ENCODE measurements around the gene DBNDD2.

DBNDD2 gene, protein sequence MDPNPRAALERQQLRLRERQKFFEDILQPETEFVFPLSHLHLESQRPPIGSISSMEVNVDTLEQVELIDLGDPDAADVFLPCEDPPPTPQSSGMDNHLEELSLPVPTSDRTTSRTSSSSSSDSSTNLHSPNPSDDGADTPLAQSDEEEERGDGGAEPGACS

DNA sequence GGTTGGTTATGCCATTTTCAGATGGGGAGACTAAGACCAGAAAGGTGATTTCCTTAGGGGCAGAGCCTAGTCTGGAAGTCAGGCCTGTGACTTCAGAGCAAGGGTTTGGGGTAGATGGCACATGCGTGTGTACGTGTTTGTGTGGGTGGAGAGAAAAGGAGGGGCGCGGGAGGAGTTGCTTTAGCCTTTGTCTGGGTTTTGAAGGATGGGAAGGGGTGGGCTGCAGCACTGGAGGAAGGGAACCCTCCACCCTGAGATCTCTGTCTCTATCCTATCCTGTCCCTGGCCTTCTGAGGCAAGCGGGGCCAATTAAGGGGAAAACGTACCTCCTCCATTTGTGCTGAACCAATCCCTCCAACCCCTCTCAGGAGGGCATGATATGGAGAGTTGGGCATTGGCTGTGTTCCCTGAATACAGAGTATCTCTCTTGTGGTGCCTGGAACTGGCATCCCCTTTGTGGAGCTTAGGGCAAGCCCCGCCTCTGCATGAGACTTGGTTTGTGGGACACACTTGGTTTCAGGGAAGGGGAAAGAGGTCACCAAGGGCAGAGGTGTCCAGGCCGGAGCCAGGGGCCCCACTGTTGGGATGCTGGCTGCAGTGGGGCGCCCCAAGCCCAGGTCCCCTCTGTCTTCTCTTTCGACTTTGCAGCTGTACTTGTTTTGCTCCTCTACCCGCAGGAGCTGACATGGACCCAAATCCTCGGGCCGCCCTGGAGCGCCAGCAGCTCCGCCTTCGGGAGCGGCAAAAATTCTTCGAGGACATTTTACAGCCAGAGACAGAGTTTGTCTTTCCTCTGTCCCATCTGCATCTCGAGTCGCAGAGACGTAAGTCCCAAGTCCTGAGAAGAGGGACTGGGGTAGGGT, at the start of gene DBNDD2:
Gene DBNDD2, plus strand, starts transcription at position 507 of the 863 bp plus-strand sequence. Its CDS starts 179 bp downstream, at position 686.
- peak; percentile 26 for DNase-seq (ENCODE audit: low read depth)

DNA sequence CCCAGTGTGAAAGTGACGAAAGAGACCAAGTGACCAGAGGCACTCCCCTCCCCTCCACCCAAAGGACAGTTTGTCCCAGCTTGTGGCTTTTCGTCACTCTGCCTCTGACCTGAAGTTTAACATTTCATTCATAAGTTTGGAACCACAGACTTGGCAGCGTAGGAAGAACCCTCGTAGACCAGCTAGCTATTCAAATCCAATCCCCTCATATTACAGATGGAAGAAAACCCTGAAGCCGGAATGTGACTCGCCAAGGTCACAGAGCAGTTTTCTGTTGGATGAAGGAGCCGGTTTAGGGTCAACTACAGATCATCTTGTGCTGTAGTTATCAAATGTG, 49.1 kb upstream of the DBNDD2 start:
- DNase-seq (ENCODE audit: low read depth), result no peak

DNA sequence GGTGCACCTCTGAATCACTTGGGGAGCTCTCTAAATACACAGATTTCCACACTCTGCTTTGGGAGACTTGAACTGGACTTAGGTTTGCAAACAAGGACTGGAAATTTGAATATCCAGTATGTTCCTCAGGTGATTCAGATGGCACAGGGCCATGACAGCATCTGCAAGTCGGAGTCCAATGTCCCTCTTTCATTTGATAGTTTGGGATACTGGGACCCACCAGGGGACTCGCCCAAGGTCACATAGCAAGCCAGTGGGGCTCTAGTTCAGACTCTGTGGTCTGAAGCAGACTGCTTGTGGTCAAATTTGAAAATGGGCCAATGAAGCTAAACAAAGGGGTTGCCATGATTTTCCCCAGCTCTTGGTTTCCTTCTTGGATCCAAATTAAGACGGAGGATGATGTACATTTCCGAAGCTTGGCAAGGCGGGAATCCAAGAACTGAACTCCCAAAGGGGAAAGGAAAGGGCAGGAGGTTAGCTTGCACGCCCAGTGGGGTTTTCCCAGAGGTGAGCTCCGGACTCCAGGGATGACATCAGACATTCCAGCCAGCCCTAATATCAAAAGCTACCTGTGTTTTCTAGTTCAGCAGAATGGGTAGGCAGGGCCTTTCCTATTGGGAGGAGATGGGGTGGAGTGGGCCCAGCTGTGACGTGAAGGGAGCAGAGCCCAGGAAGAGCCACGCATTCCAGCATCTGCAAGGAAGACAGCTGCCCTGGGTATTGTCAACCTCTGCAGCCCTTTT, 48.5 kb upstream of the DBNDD2 start:
- DNase-seq (ENCODE audit: low read depth), result no peak

DNA sequence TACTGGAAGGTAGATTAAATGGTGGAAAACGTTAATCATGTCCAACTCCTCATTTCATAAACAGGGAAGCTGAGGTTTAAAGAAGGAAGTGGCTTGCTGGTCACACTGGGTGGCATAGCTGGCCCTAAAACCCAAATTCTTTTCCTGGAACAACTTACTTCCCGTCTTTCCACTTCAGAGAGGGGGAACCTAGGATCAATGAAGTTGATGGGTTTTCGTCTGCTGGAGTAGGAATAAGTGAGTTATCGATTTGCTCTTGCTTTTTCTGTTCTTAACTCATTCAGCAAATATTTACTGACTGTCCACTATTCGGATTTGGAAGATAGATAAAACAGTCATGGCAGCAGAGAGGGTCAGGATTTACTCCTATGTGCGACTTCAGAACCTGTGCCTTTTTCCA, 46.3 kb upstream of the DBNDD2 start:
- no peak for DNase-seq (ENCODE audit: low read depth)

DNA sequence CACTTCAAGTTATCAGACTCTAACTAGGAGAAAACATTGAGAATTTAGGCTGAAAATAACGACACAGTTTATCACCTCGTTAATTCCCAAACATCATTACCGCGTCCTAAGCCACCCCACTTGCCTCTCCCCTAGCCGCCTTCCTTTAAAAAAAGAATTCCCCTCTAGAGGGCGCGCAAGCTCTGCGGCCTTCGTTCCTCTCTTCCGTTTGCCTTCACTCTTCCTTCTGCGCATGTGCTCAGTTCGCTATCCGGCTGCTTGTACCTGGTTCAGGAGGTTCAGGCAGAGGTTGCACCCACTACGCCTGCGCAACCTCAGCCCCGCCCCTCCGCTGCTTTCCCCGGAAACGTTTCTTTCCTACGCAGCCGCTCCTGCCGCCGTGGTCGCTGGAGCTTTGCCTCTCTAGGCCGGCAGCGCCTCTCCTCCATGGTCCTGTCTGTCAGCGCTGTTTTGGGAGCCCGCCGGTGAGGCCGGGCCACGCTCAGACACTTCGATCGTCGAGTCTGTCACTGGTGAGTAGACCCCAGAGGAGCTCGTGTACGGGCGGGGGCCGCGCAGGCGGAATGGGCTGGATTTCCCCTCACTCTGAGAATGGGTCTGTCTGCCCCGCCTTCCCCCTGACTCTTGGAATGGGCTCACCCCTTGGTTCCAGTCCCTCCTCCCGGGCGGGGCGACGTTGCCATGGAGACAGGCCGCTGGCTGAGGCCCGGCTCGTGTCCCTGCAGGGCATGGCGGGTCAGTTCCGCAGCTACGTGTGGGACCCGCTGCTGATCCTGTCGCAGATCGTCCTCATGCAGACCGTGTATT, 45.1 kb upstream of the DBNDD2 start, which contains the start of gene SYS1:
Gene SYS1, plus strand, starts transcription at position 353 of the 807 bp plus-strand sequence. Its CDS starts 376 bp downstream, at position 729.
- peak; percentile 98 for DNase-seq (ENCODE audit: low read depth)

DNA sequence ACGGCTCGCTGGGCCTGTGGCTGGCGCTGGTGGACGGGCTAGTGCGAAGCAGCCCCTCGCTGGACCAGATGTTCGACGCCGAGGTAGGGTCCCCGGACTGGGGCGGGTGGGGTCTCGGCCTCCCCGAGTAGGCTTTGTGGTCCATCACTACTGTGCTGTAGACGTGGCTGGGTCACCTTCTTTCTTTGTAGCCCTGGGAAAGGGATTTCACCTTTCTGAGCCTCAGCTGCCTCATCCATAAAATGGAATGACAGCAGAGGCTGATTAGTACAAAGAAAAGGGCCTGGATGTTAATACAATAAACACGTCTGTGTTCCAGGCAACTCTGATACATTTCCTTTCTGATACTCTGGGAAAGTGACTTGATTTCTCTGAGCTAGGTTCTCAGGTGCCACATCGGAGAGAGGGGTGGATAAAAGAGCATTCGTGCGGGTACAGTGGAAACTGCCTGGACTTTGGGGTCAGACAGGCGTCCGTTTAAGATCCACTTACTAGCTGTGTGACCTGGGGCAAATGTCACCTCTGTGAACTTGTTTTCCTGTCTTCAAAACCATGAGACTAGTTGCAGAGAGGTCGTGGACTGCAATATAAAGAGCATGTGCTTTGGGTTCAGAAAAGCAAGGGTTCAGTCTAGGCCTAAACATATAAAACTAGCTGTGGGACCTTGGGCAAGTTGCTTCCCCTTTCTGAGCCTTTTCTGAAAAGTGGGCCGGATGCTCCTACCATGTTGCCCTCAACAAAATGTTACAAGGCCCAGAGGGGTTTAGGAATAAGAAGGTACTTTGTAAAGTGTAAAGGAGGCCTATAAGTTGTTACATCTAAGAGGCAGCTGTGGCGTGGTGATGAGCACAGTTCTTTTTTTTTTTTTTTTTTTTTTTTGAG, 44.2 kb upstream of the DBNDD2 start:
- DNase-seq (ENCODE audit: low read depth), result no peak

DNA sequence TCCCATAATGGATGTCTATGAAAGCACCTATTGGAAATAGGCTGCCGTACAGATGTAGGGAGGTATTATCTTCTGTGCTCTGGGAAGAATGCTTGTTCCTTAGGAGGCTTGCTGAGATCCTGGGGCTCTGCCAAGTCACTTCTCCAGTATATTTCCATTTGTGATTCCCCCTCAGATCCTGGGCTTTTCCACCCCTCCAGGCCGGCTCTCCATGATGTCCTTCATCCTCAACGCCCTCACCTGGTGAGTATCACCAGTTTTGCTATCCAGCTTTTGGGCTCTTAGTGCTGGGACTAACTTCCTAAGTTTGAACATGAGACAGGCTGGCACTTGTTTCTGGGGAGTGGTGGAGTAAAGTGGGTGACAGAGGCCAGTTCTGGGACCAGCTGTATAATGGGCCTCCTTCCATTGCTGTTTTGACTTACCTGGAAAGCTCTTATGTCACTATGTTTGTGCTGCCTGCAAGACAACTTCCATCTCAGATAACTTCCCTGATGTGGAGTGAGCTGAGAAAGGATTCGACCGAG, 42.6 kb upstream of the DBNDD2 start:
- DNase-seq (ENCODE audit: low read depth), result no peak

DNA sequence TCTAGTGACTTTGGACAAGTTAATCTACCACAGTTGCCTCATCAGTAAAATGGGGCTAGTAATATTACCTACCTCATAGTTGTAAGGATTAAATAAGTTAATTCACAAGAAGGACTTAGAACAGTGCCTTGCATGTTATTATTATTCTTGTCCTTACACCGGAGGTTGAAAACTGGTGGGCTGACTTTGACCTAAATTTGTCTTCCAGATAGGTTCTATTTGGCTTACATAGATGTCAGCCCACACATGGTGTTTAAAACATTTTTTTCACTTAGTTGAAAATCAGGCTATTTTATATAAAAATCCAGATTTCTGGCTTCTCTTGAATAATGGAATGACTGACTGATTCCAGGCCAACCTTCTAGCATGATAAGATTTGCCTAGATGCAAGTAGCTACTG, 41.9 kb upstream of the DBNDD2 start:
- no peak for DNase-seq (ENCODE audit: low read depth)

DNA sequence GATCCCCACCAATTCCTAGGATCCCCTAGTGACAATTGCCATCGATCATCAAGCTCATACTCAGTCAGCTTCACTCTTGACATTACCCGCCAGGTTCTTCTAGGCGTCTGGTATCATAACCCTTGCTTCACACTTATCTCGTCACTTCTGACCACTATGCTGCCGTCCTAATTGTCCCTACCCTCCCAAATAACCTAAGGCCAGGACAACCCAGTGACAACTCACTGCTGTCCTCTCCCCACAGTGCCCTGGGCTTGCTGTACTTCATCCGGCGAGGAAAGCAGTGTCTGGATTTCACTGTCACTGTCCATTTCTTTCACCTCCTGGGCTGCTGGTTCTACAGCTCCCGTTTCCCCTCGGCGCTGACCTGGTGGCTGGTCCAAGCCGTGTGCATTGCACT, 41.5 kb upstream of the DBNDD2 start:
- DNase-seq (ENCODE audit: low read depth), result no peak

DNA sequence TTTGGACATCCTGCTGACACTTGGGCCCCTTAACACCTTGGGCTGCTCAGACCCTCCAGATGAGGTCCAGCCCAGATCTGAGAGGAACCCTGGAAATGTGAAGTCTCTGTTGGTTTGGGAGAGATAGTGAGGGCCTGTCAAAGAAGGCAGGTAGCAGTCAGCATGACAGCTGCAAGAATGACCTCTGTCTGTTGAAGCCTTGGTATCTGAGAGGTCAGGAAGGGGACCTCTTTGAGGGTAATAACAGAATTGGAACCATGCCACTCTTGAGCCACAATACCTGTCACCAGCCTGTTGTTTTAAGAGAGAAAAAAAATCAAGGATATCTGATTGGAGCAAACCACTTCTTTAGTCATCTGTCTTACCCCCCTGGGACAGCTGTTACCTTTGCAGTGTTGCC, 41.0 kb upstream of the DBNDD2 start:
- no peak for DNase-seq (ENCODE audit: low read depth)

DNA sequence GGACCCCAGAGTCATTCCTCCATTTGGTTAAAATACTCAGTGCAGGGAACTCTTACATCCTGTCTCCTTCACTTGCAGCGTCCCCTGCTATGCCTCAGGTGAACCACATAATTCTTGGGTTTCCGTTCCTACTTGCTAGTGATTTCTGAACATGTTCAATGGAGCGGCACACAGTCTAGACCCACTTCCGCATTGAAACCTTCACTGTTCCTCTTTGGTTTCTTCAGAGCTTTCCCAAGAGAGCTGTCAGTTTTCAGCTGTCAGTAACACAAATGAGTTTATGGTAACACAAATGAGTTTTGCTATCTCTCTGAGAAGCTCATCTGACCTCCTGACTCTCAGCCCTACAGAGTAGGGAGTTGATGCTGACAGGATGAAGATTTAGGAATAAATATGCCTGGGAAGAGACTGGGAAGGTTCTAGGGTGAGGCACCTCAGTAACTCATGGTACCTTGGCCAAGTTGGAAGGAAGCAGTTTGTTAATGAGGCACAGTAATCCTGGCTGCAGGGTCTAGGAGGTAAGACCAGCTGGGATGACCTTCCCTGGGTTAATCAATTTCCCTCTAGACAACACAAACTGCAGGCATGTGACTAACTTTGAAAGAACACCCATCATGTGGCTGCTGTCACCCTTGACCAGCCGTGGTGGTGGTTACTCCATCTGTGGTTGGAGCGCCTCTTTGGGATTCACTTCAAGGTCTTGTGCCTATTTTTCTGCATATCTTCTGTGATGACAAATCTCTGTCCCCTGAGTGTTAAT, 39.7 kb upstream of the DBNDD2 start:
- no peak for DNase-seq (ENCODE audit: low read depth)

DNA sequence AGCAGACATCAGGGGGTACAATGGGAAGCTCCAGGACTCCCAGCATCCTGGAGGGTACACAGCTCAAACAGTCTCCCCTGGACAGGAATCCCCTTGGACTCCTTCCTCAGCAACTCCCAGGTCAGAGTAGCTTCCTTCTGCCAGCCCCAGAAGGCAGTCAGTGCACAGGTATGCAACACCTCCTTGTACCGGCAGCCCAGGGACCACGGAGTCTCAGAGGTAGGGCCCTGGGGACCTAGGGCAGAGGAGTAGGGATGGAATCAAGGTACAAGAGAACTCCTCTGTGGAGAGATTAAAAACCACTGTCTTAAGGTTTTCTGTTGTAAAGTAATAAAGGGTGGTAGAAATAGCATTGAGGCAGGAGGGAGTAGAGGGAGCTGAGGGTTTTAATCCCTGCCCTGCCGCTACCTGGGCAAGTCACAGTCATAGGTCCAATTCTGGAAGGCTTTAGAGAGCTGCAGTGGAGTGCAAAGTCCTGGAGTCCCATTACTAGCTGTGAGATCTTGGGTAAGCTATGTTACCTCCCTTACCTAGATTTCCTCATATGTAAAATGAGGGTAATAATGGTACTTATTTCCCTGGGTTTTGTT, 37.4 kb upstream of the DBNDD2 start:
- no peak for DNase-seq (ENCODE audit: low read depth)

DNA sequence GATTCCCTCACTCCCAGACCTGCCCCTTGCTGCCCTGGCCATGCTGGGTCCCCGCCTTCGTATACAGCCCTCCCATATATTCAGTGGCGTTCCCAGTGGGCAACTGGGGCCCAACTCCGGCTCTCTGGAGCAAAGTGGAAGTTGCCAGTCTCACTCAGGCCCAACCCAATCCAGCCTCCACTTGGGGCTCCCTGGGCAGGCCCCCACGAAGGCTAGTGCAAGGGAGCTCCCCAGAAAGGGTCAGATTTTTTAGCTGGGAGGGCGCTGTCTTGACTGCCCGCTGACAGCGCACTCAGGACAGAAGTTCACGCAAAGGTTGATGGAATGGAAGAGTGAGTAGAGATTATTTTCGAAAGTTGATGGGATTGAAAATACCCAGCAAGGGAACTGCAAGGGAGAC, 35.8 kb upstream of the DBNDD2 start:
- no peak for DNase-seq (ENCODE audit: low read depth)

DNA sequence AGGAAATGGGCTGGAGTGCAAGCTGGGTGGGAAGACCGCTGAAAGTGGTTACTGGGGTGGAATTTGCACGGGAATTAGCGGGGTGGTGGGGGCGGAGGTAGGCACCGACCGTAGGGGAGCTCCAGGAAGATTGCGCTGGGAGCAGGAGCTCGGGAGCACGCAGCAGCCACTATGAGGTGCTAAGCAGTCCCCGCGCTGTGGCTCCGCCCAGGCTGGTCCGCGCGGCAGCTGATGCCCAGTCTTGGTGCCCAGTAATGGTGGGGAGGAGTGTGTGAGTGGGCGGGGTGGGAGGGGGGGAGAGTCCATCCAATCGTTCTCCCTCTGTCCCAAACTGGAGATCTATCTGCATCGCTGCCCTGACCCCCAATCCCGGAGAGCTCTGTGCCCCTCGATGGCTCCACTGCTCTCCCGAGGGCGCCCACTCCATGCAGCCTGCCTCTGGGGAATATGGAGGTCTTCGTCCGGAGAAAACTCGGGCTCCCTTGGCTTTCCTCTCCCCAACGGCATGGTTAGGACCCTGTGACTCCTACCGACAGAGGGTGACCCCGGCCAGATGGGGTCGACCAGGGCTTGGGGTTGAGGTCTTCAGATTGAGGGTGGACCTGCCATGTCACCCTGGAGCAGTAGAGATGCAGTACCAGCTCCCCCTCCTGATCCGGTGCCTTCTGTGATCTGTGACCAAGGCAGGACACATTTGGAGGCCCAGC, 35.3 kb upstream of the DBNDD2 start:
- DNase-seq (ENCODE audit: low read depth), result no peak

DNA sequence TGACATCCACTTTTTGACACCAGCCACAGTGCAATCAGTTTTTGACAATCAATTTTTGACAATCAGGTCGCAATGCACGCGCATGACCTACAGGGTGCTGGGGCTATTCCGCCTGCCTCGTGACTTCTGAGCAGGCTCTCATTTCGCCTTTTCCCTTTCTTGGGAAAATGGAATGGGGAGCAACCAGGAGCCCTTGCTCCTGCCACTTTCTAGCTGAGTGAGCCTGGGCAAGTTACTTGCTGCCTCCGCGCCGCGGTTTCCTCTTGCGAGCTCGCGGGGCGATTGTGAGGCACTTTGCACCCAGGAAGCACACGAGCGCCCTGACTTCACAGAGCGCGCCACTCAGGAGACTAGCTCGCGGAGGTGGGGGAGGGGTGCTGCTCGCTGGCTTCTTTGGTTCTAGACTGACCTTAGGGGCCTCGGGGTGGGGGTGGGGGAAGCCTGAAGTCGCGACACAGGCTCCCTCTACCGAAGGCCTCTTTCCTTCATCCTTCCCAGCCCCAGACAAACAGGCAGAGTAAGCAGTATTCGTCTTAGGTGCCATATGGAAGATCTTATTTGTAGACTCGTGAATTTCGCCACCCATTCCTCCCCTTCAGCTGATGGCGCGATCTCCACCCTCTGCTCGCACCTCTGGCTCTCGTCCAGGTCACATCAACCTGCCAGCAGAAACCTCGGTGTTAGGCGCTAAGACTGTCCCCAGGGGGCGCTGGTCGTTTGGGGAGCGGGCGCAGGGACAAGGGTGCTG, 34.6 kb upstream of the DBNDD2 start:
- DNase-seq (ENCODE audit: low read depth), result peak; percentile 87

DNA sequence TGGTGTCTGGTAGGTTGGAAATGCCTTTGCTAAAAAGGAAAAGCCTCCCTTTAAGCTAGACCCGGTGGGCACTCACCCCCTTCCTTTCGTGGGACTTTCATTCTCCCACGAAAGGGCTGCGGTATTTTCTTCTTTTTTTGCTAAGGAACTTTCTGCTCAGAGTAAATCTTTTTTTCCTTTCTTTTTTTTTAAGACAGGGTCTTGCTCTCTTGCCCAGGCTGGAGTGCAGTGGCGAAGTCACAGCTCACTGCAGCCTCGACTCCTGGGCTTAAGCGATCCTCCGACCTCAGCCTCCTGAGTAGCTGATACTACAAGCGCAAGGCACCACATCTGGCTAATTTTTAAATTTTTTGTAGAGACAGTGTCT, 34.0 kb upstream of the DBNDD2 start:
- no peak for DNase-seq (ENCODE audit: low read depth)

DNA sequence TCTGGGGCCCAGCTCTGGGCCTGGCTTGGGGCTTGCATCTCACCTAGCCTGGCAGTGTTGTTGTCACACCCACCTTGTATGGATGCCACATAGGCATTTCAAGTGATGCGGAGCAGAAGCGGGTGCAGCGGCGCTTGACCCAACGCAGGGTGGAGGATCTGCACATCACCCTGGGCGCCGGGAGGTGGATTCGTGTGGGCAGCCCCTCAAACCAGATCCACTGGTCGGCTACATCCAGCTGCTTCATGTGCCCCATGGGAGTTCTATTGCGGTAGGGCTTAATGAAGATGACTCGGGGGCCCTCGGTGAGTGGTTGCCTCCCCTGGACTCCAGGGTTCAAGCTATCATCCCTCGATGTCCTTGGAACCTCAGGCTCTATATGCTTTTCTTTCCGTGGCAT, 33.1 kb upstream of the DBNDD2 start:
- DNase-seq (ENCODE audit: low read depth), result no peak

DNA sequence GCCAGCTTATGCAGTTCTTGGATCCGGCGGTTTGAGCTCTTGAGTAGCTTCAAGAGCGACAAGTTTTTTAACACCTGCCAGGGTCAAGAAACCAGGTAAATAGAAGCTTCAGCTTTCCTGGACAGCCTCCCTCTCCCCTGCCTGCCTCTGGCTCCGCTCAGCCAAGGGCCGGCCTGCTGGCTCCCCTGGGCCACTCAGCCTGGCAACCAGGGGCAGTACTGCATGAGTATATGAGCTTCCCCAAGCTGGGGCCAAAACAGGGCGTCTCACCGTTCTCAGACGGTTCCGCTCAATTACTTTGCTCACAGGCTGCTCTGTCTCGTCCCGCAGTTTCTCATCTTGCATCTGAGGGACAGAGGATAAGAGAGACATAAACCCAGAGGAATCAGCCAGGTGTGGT, 30.8 kb upstream of the DBNDD2 start:
- no peak for DNase-seq (ENCODE audit: low read depth)
